Inflammatory macrophage treated with lipopolysaccharide for 1 hour (primary cell): Measurements from ENCODE around the gene DNAH10.

Experiments used
- DNase-seq, 2 donors: peaks; one replicate each; pipeline ENCODE4 v3.0.0-alpha.2; 2020 to 2022

DNAH10 gene, protein sequence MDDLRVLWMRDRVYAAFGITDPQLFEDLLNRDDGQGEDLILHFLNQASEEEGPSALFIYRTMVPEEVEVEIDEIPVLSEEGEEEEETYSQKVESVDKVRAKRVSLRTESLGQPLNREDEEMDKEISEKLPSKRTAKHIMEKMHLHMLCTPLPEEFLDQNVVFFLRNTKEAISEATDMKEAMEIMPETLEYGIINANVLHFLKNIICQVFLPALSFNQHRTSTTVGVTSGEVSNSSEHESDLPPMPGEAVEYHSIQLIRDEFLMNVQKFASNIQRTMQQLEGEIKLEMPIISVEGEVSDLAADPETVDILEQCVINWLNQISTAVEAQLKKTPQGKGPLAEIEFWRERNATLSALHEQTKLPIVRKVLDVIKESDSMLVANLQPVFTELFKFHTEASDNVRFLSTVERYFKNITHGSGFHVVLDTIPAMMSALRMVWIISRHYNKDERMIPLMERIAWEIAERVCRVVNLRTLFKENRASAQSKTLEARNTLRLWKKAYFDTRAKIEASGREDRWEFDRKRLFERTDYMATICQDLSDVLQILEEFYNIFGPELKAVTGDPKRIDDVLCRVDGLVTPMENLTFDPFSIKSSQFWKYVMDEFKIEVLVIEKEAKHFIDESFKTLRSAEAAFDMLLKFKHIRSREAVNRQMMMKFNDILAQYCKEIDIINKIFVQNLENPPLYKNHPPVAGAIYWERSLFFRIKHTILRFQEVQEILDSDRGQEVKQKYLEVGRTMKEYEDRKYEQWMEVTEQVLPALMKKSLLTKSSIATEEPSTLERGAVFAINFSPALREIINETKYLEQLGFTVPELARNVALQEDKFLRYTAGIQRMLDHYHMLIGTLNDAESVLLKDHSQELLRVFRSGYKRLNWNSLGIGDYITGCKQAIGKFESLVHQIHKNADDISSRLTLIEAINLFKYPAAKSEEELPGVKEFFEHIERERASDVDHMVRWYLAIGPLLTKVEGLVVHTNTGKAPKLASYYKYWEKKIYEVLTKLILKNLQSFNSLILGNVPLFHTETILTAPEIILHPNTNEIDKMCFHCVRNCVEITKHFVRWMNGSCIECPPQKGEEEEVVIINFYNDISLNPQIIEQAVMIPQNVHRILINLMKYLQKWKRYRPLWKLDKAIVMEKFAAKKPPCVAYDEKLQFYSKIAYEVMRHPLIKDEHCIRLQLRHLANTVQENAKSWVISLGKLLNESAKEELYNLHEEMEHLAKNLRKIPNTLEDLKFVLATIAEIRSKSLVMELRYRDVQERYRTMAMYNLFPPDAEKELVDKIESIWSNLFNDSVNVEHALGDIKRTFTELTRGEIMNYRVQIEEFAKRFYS (N-terminal part only)

DNA sequence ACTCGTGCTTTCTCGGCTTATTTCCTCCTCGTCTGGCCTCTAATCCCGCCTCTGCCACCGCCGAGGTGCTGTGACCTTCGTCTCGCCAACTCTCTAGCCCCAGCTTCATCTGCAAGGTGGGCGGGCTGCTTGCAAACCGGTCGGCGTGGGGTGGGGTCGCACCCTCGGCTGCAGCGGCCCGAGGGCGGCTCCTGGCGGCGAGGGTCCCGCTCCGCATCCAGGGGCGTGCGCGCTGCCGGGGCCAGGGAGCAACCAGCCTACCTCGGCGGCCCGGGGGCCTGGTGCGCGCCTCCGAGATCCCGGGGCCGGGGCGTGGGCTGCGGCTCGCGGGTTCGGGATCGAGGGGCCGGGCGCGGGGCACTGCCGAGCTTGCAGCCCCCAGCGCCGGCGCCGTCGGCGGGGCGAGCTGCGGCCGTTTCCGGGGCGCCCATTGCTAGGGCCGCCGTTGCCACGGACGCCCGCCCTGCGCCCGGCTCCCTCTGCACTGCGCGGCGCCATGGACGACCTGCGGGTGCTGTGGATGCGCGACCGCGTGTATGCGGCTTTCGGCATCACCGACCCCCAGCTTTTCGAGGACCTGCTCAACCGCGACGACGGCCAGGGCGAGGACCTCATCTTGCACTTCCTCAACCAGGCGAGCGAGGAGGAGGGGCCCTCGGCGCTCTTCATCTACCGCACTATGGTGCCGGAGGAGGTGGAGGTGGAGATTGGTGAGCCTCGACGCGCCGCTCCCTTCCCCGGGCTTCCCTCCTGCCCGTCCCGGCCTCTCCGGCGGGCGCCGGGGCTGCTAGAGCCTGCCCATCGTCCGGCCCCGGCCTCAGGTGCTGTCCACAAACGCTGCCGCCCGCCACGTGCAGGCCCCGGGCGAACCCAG, at the start of gene DNAH10:
Gene DNAH10 (plus strand): TSS at position 461 of the 874 bp plus-strand sequence. CDS start 36 bp downstream, at position 497.
- peak; percentile 45 to 51 for DNase-seq

DNA sequence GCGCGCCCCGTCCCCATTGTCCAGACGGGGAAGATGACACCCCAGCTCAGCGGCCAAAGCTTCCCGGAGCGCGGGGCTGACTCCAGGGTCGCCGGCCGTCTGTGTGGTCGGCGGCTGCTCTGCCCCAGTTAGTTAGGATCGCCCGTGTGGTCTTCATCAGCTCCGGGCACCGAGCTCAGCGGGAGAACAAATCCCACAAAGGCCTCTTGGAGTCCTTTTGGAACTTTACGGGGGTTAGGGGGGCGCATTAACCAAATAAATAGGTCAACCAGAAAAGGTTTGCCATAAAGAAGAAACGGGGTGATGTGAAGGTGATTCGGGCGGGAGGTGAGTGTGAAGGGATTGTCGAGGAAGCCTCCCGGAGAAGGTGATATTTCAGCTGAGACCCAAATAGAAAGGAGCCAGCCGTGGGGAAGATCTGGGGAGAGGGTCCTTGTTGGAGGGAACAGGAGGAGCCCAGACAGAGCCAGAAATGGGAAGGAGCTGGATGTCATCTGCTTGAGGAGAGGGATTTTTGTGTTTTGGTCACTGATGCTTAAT, 49.3 kb upstream of the DNAH10 start:
- no peak for DNase-seq

DNA sequence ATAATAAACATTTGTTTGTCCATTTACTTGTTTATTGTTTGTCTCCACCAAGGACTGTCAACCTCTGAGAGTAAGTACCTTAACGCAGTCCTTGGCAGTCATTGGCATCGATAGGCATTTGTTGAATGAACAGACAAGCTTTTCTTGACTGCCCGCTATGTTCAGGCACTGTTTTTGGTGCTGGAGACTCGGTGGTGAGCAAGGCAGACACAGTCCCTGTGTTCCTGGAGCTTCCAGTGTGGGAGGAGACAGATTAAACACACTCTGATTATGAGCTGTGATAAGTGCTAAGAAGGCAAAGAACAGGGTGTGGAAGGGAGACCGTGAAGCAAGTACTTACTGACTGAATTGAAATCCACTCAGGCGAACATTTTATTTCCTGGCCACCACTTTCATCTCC, 48.7 kb upstream of the DNAH10 start:
- peak; percentile 1 to 2 for DNase-seq

DNA sequence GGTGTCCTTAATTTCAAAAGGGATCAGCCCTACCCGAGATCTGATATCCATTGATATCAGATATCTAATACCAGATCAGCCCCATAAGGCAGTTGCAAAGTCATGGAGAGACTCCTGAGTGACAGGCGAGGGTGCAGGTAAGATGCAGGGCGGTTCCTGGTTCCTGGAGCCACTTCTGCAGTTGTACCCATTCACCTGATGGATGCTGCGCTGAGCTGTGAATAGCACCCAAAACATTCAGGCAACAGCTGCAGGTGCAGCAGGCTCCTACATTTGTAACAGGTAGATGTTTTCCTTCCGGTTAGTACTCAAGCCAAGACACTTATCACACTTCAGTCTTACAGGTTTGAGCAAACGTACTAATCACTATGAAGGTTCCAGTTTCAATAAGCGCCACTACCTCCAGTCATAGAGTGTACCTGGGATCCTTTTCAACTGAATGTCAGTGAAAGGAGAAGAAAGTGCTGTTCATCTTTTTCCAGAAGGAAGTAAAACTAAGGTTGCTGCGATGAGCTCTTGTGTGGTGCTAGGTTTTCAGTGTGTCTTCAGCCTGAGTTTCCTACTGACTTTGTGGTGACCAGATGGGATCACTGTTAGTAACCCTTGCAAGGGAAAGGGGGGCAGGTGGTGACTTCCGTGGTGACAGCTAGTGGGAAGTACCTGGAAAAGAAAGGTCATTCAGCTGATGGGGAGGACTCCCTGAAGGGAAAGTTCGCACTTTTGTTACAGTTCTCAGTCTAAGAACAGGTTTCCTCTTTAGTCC, 48.1 kb upstream of the DNAH10 start:
- peak; percentile 6 to 38 for DNase-seq

DNA sequence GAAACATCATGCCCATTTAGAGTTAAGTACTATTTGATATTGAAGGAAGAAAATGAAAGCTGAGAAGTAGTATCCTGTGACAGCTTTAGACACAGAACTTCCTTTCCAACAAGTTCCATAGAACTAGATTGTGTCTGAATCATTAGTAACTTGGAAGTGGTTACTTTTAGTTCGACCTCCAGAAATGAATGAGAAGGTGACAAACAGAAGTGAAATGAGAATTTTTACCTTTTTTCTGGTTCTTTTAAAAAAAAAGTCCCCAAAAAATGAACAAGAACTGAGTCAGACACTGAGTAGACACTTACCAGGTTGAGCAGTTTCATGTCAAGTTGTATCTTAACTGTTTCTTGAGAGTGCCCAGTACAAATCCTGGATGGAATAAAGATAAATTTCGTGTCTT, 46.9 kb upstream of the DNAH10 start:
- DNase-seq: no peak

DNA sequence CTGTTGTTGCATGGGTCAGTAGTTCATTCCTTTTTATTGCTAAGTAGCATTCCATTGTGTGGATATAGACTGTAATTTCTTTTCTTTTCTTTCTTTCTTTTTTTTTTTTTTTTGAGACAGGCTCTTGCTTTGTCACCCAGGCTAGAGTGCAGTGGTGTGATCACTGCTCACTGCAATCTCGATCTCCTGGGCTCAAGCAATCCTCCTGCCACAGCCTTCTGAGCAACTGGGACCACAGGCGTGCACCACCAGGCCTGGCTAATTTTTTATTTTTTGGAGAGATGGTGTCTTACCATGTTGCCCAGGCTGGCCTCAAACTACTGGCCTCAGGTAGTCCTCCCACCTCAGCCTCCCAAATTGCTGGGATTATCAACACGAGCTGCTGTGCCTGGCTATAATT, 44.8 kb upstream of the DNAH10 start:
- no peak for DNase-seq

DNA sequence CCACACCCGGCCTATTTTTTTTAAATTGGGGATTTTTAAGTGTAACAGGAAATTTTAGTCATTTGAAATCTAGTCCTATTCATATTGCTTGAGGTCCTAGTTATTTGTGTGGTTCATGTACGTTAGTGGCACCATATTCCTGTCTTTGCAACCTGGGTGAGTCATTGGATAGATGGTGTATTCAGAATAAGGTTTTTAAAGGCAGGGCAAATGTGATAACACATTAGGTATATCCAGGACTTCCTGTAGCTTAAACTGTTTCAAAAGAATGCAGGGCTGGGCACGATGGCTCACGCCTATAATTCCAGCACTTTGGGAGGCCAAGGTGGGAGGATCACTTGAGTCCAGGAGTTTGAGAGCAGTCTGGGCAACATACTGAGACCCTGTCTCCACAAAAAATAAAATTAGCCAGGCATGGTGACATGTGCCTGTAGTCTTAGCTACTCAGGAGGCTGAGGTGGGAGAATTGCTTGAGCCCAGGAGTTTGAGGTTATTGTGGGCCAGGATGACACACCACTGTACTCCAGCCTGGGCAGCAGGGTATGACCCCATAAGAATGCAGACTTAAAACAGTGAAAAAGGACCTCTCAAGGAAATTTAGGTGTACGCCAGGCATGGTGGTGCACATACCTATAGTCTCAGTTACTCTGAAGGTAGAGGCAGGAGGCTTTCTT, 41.8 kb upstream of the DNAH10 start:
- no peak for DNase-seq

DNA sequence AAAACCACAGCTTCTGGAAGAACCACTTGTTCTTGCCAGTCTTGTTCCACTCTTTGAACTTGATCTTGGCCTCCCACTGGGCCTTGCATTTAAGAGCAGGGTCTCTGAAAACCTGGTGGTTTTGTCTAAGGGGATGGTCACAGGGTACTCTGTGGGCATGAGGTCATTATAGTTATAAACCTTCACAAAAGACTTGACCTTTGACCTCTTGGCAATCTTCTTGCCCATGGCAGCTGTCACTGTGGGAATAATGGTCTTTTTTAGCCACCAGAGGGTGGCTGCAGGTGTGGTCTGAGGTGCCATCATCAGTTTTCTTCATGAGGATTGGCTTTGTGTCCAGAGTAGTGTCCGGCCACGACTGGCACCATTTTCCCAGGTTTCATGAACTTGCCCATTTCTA, 40.9 kb upstream of the DNAH10 start:
- DNase-seq: no peak

DNA sequence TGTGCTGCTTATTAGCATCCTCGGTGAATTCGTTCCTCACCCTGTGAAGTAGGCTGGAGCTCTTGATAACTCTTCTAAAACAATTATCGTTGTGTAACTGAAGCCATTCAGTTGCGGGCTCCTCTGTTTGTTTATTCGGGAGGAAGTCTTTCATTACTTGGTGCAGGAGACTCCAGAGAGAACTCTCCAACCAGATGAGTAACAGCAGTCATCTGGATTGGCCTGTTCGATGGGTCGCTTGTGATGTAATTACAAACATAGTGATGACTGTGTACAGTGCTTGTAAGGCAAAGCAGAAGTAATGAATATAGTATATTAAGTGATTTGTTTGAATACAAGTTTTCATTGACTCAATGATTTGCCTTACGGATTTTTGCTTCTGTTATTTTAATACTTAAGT, 39.1 kb upstream of the DNAH10 start:
- no peak for DNase-seq

DNA sequence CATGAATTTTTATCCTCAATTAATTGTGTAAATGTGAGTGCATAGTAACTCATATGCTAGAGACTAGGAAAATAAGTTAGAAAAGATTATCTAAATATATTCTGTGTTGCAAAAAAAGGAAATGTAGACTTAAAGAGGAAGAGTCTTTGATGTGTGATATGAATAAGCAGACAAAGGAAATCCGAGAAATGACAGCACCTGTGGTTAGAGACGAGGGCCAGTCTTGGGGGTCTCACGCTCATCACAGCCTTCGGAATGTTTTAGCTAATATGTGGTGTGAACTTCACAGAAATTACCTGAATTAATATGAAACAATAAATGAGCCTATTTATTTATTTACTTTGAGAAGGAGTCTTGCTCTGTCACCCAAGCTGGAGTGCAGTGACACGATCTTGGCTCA, 38.3 kb upstream of the DNAH10 start:
- DNase-seq: no peak

DNA sequence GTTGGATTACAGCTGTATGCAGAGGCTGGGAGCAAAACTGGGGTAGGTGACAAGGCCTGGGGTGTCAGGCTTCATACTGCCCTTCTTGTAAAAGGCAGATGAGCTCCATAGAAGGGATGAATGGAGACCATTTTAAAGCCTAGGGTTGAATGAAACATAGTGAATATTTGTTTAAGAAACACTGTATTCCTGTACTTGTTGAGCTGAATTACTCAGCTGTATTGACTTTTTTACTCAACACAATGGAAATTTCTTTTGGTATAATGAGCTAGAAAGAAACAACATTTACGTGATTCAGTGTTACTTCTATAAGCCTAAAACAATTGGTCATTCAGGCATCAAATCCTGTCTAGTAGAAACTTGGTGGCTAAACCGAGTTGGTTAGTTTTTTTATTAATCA, 35.9 kb upstream of the DNAH10 start:
- DNase-seq: no peak

DNA sequence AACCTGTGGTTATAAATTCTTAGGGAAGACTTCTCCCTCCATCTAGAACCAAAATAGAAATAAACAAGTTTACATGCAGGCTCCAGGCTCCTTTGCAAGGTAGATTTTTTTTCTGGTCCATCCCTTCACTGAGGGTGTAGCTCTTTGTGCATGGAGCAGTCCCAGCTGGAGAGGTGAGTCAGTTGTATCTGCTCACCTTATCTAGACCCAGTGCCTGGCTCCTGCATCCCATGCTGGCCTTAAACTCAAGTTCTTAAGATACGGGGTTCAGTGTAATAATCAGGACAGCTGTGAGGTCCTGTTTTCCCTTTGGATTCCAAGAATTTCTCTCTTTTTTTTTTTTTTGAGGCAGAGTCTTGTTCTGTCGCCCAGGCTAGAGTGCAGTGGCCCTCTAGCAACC, 35.1 kb upstream of the DNAH10 start:
- no peak for DNase-seq

DNA sequence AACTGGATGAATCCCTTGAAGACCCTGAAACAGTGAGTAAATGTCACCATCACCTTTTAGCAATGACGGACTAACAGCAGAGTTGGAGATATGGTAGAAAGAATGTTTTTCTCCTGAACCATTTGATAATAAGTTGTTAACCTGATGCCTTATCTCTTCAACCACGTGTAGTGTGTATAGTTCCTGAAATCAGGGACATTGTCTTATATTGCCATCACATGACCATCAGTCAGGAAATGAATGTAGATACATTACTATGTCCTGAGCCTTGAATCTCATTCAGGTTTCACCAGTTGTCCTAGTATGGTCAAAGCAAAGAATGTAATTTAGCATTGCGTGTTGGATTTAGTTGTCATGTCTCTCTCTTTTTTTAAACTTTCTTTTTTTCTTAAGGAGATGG, 34.2 kb upstream of the DNAH10 start:
- no peak for DNase-seq

DNA sequence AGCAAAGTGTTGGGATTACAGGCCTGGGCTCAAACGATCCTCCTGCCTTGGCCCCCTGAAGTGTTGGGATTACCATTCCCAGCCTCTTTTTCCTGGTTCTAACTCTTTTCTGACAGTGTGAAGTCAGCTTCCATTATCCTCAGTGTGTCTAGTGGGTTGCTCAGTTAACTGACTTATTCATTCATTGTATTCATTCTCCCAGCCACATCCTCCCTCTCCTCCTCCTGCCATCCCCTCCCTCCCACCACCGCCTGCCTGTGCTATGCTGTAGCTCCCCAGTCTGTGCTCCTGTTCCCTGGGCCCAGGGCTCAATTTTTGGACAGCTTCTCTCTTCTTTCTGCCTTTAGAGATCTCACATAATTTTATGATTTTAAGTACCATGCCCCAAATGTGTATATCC, 30.5 kb upstream of the DNAH10 start:
- no peak for DNase-seq

DNA sequence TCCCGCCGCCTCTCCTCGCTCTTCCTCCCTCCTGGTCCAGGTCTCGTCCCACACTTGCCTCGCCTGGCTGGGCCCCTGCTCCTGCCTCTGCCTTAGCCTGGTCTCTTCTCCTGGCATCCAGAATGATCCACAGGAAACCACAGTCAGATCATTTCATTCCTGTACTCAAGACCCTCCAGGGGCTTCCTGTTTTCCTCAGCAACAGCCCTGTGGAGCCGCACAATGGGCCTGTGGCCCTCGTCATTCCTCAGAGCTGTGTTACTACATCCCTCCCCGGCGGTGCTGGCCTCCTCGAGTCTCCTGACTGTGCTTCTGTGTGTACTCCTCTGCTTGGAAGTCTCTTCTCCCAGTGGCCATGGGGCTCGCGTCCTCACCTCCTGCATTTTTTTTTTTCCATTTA, 29.9 kb upstream of the DNAH10 start:
- DNase-seq: no peak

DNA sequence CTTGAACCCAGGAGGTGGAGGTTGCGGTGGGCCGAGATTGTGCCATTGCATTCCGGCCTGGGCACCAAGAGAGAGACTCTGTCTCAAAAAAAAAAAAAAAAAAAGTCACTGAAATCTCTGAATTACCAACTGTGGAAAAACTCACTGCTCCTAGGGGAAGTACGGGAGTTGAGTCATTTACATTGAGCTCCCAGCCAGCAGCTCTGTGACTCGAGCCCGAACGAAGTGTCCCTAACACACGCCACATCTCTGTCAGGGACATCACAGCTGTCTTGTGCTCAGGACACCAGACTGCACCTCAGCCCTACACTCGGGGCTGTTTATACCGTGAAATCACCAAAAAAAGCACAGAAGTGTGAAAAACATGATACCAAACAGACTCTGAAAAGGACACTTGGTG, 28.9 kb upstream of the DNAH10 start:
- DNase-seq: peak; percentile 9 to 34

DNA sequence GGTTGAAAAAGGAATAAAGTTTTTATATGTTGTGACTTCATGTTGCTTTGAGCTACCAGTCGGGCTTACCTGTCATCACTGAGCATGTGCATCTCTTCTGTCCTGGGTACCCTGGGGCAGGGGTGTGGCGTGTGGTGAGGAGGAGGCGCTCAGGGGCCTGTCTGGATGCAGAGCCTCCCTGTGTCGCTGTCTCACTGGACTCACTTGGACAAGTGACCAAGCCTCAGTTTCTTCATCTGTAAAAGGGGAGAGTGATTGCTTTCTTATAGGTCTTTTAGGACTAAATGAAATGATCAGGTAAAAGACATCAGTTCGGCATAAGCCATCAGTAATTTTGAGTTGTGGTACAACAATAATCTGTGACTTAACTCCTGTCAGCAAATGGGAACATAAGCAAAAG, 27.8 kb upstream of the DNAH10 start:
- no peak for DNase-seq

DNA sequence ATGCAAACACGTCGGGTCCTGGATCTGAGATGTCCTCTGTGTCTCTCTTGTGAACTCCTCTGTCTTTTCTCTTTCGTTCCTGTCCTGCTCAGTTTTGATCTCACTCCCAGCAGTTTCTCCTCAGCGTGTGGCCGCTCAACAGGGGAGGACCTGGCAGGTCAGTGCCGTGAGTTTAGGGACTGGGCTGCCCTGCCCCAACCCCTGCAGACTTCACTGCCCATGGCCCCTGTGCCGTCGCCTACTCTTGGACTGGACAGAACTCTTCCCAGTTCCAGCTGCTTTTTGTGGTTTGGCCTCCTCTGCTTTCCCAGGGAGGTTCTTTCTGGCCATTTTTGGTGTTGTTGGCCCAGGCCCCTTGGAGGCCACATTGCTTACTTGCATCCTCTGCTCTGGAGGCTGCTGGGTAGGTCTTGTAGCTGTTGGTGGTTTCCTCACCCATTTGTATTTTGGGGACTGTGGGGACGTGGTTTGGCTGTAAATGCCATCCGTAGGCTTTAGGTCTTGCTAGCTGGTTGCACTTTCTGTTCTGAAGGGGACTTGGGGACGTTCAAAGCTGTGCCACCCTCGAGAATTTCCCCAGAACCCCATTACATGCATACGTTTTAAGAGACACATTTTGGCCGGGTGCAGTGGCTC, 20.0 kb upstream of the DNAH10 start:
- DNase-seq: no peak

DNA sequence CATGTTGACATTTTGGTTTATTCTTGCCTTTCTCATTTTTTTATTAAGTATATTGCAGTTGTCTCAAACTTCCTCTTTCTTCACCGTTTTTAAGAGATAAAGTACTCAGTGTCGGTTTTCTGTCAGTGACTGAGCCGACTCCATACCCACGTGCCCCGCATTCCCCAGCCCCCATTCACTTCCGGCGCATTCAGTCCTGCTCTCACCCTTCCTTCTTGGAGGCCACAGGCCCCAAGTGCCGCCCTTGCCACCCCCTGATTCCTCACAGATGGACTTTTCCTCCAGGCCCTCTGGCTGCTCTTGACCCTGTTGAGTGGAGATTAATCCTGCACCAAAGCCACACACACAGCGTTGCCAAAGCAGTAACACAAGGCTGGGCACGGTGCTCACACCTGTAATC, 19.1 kb upstream of the DNAH10 start:
- peak; percentile 48 to 65 for DNase-seq

DNA sequence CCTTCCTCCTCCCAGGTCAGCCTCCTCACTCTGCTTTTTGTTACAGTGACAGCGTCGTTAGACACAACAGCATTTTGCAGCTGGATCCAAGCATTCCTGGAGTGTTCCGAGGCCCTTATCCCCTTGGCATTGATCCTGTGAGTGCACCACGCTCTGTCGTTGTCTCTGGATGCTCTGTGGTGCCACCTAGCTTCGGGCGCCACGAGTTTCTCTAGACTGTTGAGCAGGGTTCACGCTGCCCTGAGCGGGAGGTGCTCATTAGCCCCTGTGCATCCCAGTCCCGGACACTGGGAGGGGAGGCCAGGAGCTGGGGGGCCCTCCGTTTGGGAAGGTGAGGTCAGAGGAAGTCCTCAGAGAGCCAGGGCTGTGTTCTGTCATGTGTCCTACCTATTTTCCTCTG, 17.3 kb upstream of the DNAH10 start:
- no peak for DNase-seq
